Uterus (tissue), 4 donors: ENCODE results near the gene ATAD3C. TPM values are rescaled to one million over a fixed set of nuclear protein-coding genes. Genes with fewer than 3 reads are reported as not detected.
"Not testable (repeated sequence)": the region's sequence is repeated elsewhere in the genome, so short reads cannot be mapped to it uniquely, and the experiment has no call there.

Experiments
- DNase-seq, 2 donors: peaks; one replicate each; pipeline ENCODE4 v3.0.0-alpha.2; 2019 to 2020
- H3K27ac ChIP-seq, 2 donors: fragments of 200-600 bp; sonication (generic); 1 replicate in 1 of 2; 2 replicates in 1 of 2; pipeline ENCODE4 v1.5.1; 2016 to 2018
- H3K27me3 ChIP-seq, 2 donors: fragments of 200-600 bp; sonication (generic); one replicate each; pipeline ENCODE4 v1.5.1; 2018 to 2019; ENCODE audit warnings: control low read depth in 1 of 2
- H3K36me3 ChIP-seq, 2 donors: fragments of 200-600 bp; sonication (generic); one replicate each; pipeline ENCODE4 v1.5.1; 2019; ENCODE audit warnings: control low read depth in 1 of 2
- H3K4me1 ChIP-seq, 2 donors: fragments of 200-600 bp; sonication (generic); one replicate each; pipeline ENCODE4 v1.5.1; 2018 to 2019; ENCODE audit warnings: control low read depth in 1 of 2
- H3K4me3 ChIP-seq, 2 donors: fragments of 200-600 bp; sonication (generic); 1 replicate in 1 of 2; 2 replicates in 1 of 2; pipeline ENCODE4 v1.5.1; 2018 to 2019; ENCODE audit warnings: mild to moderate bottlenecking in 1 of 2
- H3K9me3 ChIP-seq, 2 donors: fragments of 200-600 bp; sonication (generic); one replicate each; pipeline ENCODE4 v1.5.1; 2019; ENCODE audit warnings: control low read depth in 1 of 2
- CTCF ChIP-seq, 4 experiments: fragments of 200-600 bp in 2 of 4; fragments of 450-650 bp in 2 of 4; sonication (generic) in 2 of 4; IDR thresholded peaks; one replicate each; pipeline ENCODE4 v1.5.1; 2016 to 2019; ENCODE audit warnings: antibody characterized with exemption in 4 of 4, mild to moderate bottlenecking in 2 of 4, moderate library complexity in 1 of 4
- POLR2A ChIP-seq, 2 donors: fragments of 450-650 bp; IDR thresholded peaks; one replicate each; pipeline ENCODE4 v1.6.1; 2016; ENCODE audit warnings: antibody characterized with exemption in 2 of 2, mild to moderate bottlenecking in 1 of 2, moderate library complexity in 1 of 2
- intact Hi-C: fragments of 100-400 bp; cut with DNase I; formaldehyde crosslinking; loops from one replicate; pipeline ENCODE4 v1.15.1; 2023; ENCODE audit warnings: low total_unique reads
- total RNA-seq, 4 donors: library from RNA; depleted of rRNA in 3 of 4; stranded (reverse); fragments of >200 nt in 3 of 4; gene quantifications; one replicate each; pipeline versions ENCODE4 v1.1.0 to v1.2.4, GENCODE V29; 2014 to 2023
- donor health status: DM: yes; HTN: yes; CAD: no.

ATAD3C gene
- total RNA-seq, 4 donors from 2014 or later, result 0.77 to 3.8 (median 1.7) TPM; not detected in 1

DNA sequence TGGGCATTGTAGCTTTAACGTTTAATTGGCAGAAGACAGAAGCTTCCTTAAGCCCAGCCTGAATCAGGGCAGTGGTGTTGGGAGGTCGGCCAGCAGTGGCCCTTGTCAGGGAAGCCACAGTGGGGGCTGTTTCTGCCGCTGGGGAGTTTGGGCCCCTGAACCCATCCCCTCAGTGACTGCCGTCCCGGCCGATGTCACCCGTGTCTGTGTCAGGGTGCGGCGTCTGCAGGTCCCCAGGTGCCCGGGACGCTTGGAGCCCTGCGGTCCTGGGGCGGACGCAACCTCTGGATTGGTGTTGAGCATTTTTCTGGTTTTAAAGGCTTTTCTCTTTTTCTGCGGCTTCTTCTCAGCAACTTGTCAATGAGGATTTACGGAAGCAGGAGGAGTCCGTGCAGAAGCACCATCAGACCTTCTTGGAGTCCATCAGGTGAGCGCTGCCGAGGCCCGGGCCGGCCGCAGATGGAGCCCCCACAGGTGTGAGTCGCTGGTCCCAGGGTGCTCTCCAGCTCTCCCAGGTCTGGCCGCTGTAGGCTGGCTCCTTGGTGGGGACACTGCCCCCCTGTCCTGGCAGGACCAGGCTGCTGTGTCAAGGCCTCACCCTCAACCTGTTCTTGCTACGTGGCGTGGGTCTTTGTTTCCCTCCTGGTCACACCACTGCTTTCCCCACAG lies 2.3 kb downstream of the ATAD3C start:
- intact Hi-C loops, result no loop called here

DNA sequence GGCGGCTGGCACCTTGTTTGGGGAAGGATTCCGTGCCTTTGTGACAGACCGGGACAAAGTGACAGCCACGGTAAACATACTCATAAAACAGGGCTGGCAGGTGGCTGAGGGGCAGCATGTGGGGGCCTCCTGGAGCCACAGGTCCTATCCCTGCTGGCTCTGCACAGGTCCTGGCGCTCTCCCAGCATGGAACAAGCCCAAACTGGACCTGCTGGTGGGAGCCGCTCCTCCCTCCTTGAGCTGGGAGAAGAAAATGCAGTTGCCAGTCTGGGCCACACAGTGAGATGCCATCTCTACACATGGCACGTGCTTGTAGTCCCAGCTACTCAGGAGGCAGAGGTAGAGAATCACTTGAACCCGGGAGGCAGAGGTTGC lies 2.9 kb downstream of the ATAD3C start:
- H3K4me3 ChIP-seq, H3K27me3 ChIP-seq, intact Hi-C loops, DNase-seq, H3K4me1 ChIP-seq, H3K9me3 ChIP-seq, H3K36me3 ChIP-seq, H3K27ac ChIP-seq: not testable (repeated sequence)

More for the DNA sequence above, 2.3 kb downstream of the ATAD3C start:
- Histone ChIP-seq H3K36me3 (no peaks in the 10 kb centered on the region), H3K4me3 (no peak overlapping the region), H3K9me3 (no peaks in the 10 kb centered on the region), H3K27me3 (no peaks in the 10 kb centered on the region), H3K4me1 (no peaks in the 10 kb centered on the region), H3K27ac (no peak overlapping the region)
- DNase-seq, result no peak
- no peak for TF ChIP-seq POLR2A (IDR thresholded peaks at IDR 0.05)
- no peak for TF ChIP-seq CTCF (IDR thresholded peaks at IDR 0.05)

DNA sequence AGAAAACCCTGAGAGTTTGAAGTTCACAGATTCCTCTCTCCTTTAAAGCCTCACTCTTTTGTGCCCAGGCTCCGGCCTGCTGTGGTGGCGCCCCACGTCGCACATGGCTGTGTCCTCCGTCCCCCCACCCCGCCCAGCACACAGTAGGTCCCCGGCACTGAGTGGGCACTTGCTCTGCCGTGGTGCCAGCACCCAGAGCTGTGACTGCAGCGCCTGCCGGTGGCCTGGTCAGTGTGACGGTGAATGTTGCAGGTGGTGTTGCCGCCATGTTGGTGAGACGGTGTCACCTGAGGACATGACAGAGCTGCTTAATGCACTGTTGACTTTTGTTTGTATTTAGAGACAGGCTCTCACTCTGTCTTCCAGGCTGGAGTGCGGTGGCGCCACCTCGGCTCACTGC lies 3.4 kb downstream of the ATAD3C start:
- Histone ChIP-seq H3K4me1 (no peaks in the 10 kb centered on the region), H3K27me3 (no peaks in the 10 kb centered on the region), H3K36me3 (no peaks in the 10 kb centered on the region), H3K4me3 (no peak overlapping the region), H3K9me3 (no peaks in the 10 kb centered on the region), H3K27ac (no peak overlapping the region)
- no peak for DNase-seq
- intact Hi-C loops, result no loop called here
- TF ChIP-seq POLR2A (IDR thresholded peaks at IDR 0.05) (no peak), CTCF (IDR thresholded peaks at IDR 0.05) (no peak)

- H3K4me3 ChIP-seq, H3K27me3 ChIP-seq, H3K27ac ChIP-seq, DNase-seq, intact Hi-C loops, H3K4me1 ChIP-seq, H3K9me3 ChIP-seq, H3K36me3 ChIP-seq: not testable (repeated sequence)
Observed at GRCh38 chr1:1454286-1455056, 5.0 kb downstream of the ATAD3C start.

DNA sequence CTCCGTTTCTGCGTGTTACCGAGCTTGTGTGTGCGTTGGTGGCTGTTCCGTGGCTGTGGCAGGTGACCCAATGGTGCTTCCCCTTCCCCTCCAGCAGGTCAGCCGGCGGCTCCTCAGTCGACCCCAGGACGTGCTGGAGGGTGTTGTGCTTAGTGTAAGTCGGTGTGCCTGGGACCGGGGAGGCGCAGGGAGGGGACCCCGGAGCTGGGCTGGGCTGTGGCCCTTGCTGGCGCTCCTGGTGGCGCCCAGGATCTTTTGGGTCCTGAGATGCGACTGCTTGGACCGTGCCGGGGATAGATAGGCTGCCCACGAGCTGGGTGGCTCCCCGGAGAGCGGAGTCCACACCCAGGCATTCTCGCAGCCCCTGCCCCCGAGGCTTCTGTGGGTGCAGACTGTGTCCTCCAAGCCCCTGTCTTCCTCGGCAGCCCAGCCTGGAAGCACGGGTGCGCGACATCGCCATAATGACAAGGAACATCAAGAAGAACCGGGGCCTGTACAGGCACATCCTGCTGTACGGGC lies 5.9 kb downstream of the ATAD3C start:
- H3K4me1 ChIP-seq, result no peaks in the 10 kb centered on the region

DNA sequence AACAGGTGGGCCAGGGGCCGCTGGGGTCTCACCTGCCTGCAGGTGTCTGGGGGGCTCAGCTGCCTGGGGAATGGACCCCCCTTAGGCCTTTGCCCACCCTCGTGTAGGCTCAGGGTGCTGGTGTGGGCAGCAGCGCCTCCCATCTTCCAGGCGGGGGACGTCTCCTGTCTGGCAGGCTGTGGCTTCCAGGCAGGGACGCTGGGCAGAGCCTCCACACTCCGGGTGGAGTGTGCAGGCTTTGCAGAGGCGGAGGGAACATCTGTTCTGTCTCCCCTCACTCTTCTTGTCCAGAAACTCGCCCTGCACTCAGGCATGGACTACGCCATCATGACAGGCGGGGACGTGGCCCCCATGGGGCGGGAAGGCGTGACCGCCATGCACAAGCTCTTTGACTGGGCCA lies 6.4 kb downstream of the ATAD3C start:
- H3K9me3 ChIP-seq, result not testable (repeated sequence)

More for the DNA sequence above, 5.9 kb downstream of the ATAD3C start:
- Histone ChIP-seq H3K36me3 (no peaks in the 10 kb centered on the region), H3K27ac (no peak overlapping the region), H3K9me3 (no peaks in the 10 kb centered on the region), H3K4me3 (no peak overlapping the region), H3K27me3 (no peaks in the 10 kb centered on the region)
- intact Hi-C loops, result no loop called here
- TF ChIP-seq CTCF (IDR thresholded peaks at IDR 0.05) (no peak), POLR2A (IDR thresholded peaks at IDR 0.05) (no peak)
- DNase-seq, result no peak

DNA sequence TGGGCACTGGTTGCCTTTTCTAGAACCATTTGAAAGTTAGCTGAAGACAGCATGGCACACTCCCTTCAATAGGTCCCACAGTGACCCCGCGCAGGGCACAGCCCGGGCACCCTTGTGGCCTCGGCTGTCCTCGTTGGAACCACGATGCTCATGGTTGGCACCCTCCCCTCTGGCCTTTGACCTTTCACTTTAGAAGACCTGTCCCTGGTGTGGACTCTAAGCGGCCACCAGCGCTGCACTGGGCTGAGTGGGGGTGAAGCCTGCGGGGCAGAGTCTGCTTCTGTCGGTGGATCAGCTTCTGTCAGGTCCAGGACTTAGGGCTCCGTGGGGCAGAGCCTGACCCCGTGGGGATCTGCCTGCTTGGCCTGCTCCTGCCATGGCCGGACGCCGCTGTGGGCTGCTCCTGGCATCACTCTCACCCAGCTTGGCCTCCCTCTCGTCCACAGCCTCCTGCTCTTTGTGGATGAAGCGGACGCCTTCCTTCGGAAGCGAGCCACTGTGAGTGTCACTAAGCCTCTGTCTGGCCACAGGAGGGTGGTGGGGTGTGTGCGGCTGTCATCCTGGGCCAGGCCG lies 7.3 kb downstream of the ATAD3C start:
- H3K4me1 ChIP-seq, H3K36me3 ChIP-seq, H3K27ac ChIP-seq, DNase-seq, H3K9me3 ChIP-seq, H3K27me3 ChIP-seq, intact Hi-C loops, H3K4me3 ChIP-seq: not testable (repeated sequence)

More for the DNA sequence above, 6.4 kb downstream of the ATAD3C start:
- DNase-seq, H3K36me3 ChIP-seq, H3K4me3 ChIP-seq, H3K27ac ChIP-seq, intact Hi-C loops, H3K27me3 ChIP-seq, H3K4me1 ChIP-seq: not testable (repeated sequence)

DNA sequence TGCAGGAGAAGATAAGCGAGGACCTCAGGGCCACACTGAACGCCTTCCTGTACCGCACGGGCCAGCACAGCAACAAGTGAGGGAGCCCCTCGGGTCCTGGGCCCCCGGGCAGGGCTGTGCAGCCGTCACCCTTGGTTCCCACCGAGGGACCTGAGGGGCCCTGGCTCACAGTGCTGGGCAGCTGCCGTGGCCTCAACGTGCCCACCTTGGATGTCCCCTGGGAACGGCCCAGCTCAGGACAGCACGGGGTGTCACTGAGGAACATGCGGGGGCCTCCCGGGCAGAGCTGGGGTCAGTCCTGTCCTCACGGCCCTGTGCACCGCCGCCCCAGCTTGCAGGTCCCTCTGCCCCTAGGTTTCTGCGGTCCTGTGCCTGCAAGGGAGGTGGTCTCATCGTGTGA lies 9.7 kb downstream of the ATAD3C start:
- H3K27me3 ChIP-seq, H3K4me1 ChIP-seq, intact Hi-C loops, H3K9me3 ChIP-seq, H3K36me3 ChIP-seq, DNase-seq, H3K27ac ChIP-seq, H3K4me3 ChIP-seq: not testable (repeated sequence)

- H3K36me3 ChIP-seq, intact Hi-C loops, H3K4me3 ChIP-seq, H3K27me3 ChIP-seq, H3K4me1 ChIP-seq, H3K9me3 ChIP-seq, H3K27ac ChIP-seq, DNase-seq: not testable (repeated sequence)
Observed at GRCh38 chr1:1459711-1460110, 10.2 kb downstream of the ATAD3C start.
